Fibroblast of pulmonary artery (primary cell): ENCODE results near the gene AMFR.

Experiments
- DNase-seq: peaks from one replicate; pipeline ENCODE4 v3.0.0-alpha.2; 2010; ENCODE audit warnings: low read depth
- H3K4me3 ChIP-seq: replicated peaks from 2 replicates; pipeline ENCODE4 v1.5.1; 2011; ENCODE audit warnings: low read depth, mild to moderate bottlenecking, control low read depth, low read length, moderate library complexity
- TF ChIP-seq, protein P1 (sequence below): IDR thresholded peaks from 2 replicates; pipeline ENCODE4 v1.5.1; 2011; ENCODE audit warnings: mild to moderate bottlenecking, control low read depth, low read length, inconsistent platforms; ENCODE audit errors: missing control alignments

Gene AMFR

DNA sequence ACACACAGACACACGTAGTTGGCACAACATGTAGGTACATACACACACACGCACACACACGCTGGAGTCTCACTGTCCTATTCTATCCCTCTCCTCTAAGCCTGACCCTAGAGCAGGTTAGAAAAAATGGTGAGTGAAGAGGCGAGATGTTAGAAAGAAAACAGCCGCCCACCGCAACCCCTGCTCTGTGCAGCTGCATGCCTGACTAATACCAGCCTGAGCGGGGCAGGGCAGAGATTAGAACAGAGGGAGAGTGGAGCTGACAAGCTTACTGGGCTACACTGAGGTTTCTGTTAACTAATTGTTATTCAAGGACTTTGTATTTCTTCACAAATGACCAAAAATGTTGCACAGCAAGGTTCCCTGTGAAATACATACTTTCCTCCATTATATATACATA lies 59.8 kb downstream of the AMFR start:
- no peak for DNase-seq
- TF ChIP-seq, protein P1, sequence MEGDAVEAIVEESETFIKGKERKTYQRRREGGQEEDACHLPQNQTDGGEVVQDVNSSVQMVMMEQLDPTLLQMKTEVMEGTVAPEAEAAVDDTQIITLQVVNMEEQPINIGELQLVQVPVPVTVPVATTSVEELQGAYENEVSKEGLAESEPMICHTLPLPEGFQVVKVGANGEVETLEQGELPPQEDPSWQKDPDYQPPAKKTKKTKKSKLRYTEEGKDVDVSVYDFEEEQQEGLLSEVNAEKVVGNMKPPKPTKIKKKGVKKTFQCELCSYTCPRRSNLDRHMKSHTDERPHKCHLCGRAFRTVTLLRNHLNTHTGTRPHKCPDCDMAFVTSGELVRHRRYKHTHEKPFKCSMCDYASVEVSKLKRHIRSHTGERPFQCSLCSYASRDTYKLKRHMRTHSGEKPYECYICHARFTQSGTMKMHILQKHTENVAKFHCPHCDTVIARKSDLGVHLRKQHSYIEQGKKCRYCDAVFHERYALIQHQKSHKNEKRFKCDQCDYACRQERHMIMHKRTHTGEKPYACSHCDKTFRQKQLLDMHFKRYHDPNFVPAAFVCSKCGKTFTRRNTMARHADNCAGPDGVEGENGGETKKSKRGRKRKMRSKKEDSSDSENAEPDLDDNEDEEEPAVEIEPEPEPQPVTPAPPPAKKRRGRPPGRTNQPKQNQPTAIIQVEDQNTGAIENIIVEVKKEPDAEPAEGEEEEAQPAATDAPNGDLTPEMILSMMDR: no peak

GRCh38 chr16:56364865-56365264 lies 60.5 kb downstream of the AMFR start:
- TF ChIP-seq, protein P1: no peak
- no peak for DNase-seq
- H3K4me3 ChIP-seq: no peak overlapping the region

More for the DNA sequence above, 59.8 kb downstream of the AMFR start:
- H3K4me3 ChIP-seq: no peak overlapping the region

GRCh38 chr16:56363781-56364565 lies 61.4 kb downstream of the AMFR start:
- H3K4me3 ChIP-seq: no peak overlapping the region
- TF ChIP-seq, protein P1: no peak
- DNase-seq: no peak

DNA sequence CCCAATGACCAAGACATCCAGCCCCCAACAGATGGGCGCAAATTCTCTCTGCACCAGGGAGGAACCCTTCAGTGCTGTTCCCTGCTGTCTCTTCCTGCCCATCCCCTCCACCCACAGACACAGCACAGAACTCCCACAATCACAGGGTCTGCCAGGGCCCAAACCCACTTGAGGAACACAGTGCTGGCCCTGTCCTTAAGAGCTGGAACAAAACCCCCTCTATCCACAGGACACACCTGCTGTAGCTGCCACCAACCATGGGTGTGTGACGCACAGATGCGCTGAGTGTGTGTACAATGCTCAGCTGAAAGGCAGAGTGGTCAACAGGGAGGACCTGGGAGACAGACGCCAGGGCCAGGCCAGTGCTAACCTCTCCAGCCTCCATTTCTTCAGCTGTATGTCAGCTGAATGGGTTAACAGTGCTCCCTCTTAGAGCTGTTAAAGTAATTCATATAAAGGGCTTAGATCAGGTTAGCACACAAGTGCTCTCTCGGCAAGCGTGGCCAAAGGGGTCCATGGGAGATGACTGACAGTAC lies 62.1 kb downstream of the AMFR start:
- no peak for DNase-seq
- TF ChIP-seq, protein P1: no peak
- no peak overlapping the region for H3K4me3 ChIP-seq

DNA sequence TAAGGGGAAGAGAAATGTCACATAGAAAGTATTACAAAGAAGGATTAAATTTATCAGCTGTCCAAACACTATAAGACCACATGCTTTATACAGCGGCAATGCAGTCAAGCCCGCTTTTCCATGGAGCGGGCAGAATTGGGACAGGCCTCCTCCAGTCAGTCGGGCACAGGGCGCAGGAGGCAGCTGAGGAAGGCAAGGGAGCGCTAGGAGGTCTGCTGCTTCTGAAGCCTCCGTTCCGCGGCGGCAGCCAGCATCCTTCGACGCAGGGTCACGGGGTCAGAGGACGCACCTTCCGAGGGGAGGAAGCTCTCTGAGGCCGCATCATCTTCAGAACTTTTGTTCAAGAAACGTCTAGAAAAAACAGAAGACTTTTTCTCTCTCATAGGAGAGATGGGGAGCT lies 62.6 kb downstream of the AMFR start:
- TF ChIP-seq, protein P1: no peak
- DNase-seq: no peak
- H3K4me3 ChIP-seq: no peak overlapping the region

- TF ChIP-seq, protein P1: no peak
These were observed 63.2 kb downstream of the AMFR start for GRCh38 chr16:56362057-56362655.

More at GRCh38 chr16:56362057-56362655, 63.2 kb downstream of the AMFR start:
- no peak for DNase-seq
- no peak overlapping the region for H3K4me3 ChIP-seq
